ENCODE measurements around the gene LSM7.

The LSM7 gene

GRCh38 chr19:2325281-2326046 is 2.9 kb downstream of the LSM7 start:
- no peak for DNase-seq (ENCODE audit: extremely low read depth in 1 of 2, low read depth in 1 of 2)

GRCh38 chr19:2324220-2324948 is 4.0 kb downstream of the LSM7 start:
- no peak for DNase-seq (ENCODE audit: extremely low read depth in 1 of 2, low read depth in 1 of 2)

- DNase-seq (ENCODE audit: extremely low read depth in 1 of 2, low read depth in 1 of 2): no peak
Measured at GRCh38 chr19:2323707-2324106, 4.7 kb downstream of the LSM7 start.

GRCh38 chr19:2321565-2322283 is 6.7 kb downstream of the LSM7 start:
- no peak for DNase-seq (ENCODE audit: extremely low read depth in 1 of 2, low read depth in 1 of 2)

GRCh38 chr19:2320939-2321338 is 7.4 kb downstream of the LSM7 start:
- DNase-seq (ENCODE audit: extremely low read depth in 1 of 2, low read depth in 1 of 2): no peak

- DNase-seq (ENCODE audit: extremely low read depth in 1 of 2, low read depth in 1 of 2): no peak
Measured at GRCh38 chr19:2320049-2320448, 8.3 kb downstream of the LSM7 start.

GRCh38 chr19:2319551-2319950 is 8.8 kb downstream of the LSM7 start:
- no peak for DNase-seq (ENCODE audit: extremely low read depth in 1 of 2, low read depth in 1 of 2)

GRCh38 chr19:2318923-2319322 is 9.5 kb downstream of the LSM7 start:
- no peak for DNase-seq (ENCODE audit: extremely low read depth in 1 of 2, low read depth in 1 of 2)

- no peak for DNase-seq (ENCODE audit: extremely low read depth in 1 of 2, low read depth in 1 of 2)
Measured at GRCh38 chr19:2317756-2318155, 10.6 kb downstream of the LSM7 start.

- DNase-seq (ENCODE audit: extremely low read depth in 1 of 2, low read depth in 1 of 2): no peak
Measured at GRCh38 chr19:2317300-2317699, 11.1 kb downstream of the LSM7 start.

GRCh38 chr19:2315818-2316353 is 12.5 kb downstream of the LSM7 start:
- no peak for DNase-seq (ENCODE audit: extremely low read depth in 1 of 2, low read depth in 1 of 2)

GRCh38 chr19:2315121-2315817 is 13.1 kb downstream of the LSM7 start:
- no peak for DNase-seq (ENCODE audit: extremely low read depth in 1 of 2, low read depth in 1 of 2)

GRCh38 chr19:2312820-2313501 is 15.4 kb downstream of the LSM7 start:
- DNase-seq (ENCODE audit: extremely low read depth in 1 of 2, low read depth in 1 of 2): no peak

GRCh38 chr19:2311093-2311492 is 17.3 kb downstream of the LSM7 start:
- no peak for DNase-seq (ENCODE audit: extremely low read depth in 1 of 2, low read depth in 1 of 2)

- DNase-seq (ENCODE audit: extremely low read depth in 1 of 2, low read depth in 1 of 2): no peak
Measured at GRCh38 chr19:2309734-2310362, 18.5 kb downstream of the LSM7 start.

- DNase-seq (ENCODE audit: extremely low read depth in 1 of 2, low read depth in 1 of 2): no peak
Measured at GRCh38 chr19:2308114-2308556, 20.3 kb downstream of the LSM7 start, which contains the start of gene LINGO3. LINGO3 (minus strand) TSS chr19:2308154; CDS start chr19:2291776, 16,378 bp downstream.

GRCh38 chr19:2307518-2308012 is 20.8 kb downstream of the LSM7 start:
- no peak for DNase-seq (ENCODE audit: extremely low read depth in 1 of 2, low read depth in 1 of 2)

GRCh38 chr19:2306971-2307370 is 21.4 kb downstream of the LSM7 start:
- no peak for DNase-seq (ENCODE audit: extremely low read depth in 1 of 2, low read depth in 1 of 2)

GRCh38 chr19:2306281-2306806 is 22.0 kb downstream of the LSM7 start:
- DNase-seq (ENCODE audit: extremely low read depth in 1 of 2, low read depth in 1 of 2): no peak
